Measurements from ENCODE around the gene FRMD4A.

GRCh38 chr10:14365266-14365665 is 34.5 kb upstream of the FRMD4A start:
- TF ChIP-seq CTCF (IDR thresholded peaks at IDR 0.05) (no peak), POLR2A (IDR thresholded peaks at IDR 0.05) (no peak)
